GM19455 (cell line): ENCODE measurements around the gene TPRA1.
A peak's percentile ranks its signal among the peaks of the same experiment; 100 is the strongest.

ENCODE experiments used
- ATAC-seq: cut with Tn5 transposase; IDR thresholded peaks from one replicate; pipeline ENCODE4 v1.9.1; 2021; ENCODE audit not compliant: unreplicated experiment

The TPRA1 gene

DNA sequence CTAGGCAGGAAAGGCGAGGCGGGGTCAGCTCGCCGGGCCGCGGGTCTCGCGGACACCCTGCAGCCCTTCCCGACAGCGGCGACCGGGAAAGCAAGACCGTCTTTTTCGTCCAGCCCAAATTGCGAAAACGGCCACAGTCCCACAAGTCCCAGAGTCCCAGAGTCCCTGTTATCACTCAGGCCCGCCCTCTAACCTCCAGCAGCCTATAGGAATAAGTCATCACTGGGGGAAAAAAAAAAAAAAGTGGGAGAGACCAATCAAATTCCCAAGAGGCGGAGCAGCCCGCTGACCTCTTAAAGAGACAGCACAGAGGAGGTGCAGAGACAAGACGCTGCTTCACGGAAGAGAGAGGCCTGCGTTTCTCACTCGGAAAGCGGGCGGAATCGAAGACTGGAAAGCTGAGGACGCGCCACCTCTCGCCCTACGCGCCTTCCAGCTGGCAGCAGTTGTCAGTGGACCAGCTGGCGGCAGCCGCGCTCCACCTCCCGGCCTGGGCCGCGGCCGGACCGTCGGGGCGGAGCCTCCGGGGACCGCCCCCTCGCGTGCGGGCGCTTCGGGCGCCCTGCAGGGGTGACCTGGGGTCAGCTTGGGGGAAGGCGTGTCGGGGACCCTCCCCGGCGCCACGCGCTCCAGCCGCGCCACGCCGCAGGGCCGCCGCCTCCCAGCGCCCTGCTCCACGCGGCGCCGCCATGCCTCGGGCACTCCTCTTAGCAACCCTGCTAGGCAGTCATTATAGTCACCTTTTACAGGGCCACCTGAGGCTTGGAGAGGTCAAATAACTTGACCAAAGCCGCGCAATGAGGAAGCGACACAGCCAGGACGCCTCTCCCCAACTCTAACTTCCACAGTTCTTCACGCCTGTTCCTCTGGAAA is at the start of gene TPRA1:
Gene TPRA1, minus strand, starts transcription at position 141 of the 873 bp plus-strand sequence. CDS start 10,587 bp downstream, outside the sequence.
- ATAC-seq = peak; percentile 79

DNA sequence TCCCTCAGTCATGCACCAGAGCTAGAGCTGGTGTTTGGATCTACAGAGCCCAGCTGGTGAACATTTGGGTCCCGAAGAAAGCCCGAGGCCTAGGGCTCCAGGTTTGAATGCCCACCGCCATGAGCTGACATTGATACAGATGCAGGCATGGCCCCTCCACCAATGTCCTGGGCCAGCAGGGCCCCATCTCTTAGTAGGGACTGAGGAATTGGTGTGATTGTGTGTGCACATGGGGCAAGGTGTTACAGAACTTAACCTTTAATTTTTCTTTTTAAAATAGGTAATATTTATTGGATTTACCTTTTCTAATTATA is 49.5 kb upstream of the TPRA1 start:
- ATAC-seq = no peak

DNA sequence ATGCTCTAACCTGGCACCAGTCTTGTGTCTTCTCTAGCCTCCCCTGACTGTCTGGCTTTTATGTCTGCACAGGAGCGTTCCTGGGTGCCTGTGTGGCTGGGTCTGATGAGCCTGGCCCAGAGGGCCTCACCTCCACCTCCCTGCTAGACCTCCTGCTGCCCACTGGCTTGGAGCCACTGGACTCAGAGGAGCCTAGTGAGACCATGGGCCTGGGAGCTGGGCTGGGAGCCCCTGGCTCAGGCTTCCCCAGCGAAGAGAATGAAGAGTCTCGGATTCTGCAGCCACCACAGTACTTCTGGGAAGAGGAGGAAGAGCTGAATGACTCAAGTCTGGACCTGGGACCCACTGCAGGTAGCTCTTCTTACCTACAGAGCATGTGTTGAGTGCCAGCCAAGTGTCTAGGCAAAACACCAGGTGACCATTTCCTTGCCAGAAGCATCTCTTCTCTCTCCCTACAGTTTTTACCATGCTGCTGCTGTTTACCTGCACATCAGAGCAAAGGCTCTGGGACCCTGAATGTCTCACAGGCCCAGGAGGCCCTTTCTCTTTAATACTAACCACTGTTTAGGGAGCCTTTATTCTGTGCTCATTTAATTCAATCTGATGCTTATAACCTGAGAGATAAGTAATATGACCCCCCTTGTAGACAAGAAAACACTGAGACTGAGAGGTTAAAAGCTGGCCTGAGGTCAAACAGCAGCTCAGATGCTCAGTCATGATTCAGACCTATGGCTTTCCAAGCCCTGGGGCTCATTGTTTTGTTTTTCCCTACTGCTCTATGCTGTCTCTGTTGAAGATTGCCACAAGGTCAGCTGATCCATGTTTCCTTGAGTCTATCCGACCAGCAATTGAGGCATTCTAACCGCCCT is 48.9 kb upstream of the TPRA1 start:
- ATAC-seq = no peak

DNA sequence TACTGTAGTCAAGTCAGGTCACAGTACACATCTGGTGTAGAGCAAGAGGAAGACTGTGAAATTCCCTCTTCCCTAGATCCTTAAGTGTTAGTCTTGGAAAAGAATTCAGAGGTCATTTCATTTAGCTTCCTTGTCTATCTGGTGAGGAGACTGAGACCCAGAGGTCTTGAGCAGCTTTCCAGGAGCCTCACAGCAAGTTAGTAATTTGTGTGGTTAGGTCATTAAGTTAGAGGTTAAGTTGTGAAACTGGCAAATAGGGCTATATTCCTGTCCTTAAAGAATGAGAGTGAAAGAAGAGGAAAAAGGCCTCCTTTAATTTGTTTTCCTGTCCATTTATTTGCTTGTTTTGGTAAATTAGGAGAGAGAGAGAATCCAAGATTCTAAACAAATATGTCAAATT is 47.4 kb upstream of the TPRA1 start:
- no peak for ATAC-seq

DNA sequence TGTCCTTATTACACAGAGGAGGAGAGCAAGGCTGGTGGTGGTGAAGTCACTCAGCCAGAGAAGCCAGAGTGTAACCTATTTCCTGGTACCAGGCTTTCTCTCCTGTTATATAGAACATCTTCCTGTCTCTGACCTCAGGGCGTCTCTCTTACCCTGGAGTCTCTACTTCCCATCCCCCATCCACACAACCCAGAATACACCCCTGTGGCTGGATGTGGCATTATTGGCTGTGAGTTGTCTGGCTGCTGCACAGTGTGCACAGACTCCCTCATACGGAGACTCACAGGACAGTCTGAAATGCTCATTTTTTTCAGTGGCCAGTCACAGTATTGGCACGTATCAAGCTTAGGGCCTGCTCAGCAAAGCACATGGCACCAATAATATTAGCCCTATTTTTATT is 47.0 kb upstream of the TPRA1 start:
- ATAC-seq = no peak

DNA sequence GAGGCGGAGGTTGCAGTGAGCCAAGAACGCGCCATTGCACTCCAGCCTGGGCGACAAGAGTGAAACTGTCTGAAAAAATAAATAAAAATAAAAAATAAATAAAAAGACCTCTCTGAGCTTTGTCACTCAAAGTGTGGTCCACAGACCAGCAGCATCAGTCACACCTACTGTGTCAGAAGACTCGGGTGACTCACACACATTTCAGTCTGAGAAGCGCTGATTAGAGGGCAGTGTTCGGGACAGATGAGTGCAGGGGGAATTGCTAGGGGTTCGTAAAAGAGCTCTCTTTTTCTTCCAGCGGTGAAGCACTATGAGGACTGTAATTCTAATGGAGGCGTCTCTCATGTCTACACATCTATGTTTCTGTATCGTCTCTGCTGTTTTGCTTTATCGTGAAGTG is 44.1 kb upstream of the TPRA1 start:
- no peak for ATAC-seq

DNA sequence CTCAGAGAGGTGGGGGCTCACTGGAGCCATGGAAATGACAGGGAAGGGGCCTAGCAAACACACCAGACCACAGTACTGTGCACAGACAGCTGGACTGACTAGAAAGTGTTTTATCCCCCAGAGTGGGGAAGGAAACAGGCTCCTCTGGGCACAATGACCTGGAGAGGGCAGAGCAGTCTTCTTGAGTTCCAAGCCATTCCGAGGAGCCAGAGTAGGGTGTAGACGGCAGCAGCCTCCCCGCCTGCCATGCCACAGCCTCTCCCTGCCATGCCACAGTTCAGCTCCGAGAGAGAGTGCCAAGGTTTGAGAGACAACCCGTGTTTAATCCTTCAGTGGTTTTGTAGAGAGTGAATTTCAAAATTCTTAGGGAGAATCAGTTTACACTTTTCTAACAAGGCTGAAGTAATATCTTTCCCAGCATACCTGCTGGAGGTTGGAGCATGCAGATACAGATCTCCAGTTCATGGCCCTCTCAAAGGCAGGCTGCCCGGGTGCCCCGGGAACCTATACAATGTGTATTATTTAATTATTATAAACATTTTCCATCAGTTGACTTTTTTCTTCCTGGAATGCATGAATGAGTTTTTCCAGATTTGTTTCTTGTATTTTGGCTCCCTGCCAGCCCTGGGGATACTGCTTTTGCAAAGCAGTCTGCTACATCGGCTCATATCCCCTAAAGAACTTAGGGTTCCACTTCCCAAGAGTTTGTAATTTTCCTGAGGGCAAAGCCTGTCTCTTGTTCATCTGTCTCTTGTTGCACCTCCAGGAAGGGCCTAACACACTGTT is 41.7 kb upstream of the TPRA1 start:
- no peak for ATAC-seq

DNA sequence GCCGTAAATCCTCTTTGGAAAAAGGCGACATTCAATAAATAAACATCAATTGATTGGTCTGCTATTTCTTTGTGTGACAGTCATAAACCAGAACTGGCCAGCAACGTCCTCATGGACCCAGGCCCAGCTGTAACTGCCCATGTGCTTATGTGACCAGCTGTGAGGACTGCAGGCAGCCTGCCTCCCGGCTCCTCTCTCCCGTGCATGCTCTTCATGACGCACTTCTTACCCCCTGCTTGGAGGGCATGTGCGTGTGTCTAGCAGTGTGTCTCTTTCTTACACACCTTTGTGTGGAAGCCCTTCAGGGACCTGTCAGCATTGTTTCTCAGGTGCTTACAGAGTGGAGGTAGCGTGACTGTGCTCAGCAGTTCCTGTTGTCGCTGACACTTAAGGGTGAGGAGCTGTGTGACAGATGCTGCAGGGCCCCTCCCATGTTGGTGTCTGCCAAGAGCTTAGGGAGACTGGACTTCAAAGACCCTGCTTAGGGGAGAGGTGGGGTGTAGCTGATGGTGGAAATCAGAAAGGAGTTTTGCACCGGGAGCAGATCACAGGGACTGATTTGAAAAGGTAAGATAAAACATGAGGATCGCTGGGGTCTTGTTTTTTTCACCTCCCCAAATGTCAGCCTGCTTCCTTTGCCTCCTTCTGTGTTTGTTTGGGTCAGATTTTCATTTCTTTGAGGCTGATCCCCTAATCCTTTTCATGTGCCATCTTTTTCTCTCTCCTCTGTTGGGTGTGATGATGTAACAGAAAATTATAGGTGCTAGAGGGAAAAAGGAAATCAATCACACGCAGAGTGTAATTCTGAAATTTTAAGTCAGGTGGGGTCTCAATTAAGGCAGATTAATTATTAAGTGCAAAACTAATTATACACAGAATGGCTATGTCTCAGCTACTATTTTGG is 40.5 kb upstream of the TPRA1 start:
- no peak for ATAC-seq

DNA sequence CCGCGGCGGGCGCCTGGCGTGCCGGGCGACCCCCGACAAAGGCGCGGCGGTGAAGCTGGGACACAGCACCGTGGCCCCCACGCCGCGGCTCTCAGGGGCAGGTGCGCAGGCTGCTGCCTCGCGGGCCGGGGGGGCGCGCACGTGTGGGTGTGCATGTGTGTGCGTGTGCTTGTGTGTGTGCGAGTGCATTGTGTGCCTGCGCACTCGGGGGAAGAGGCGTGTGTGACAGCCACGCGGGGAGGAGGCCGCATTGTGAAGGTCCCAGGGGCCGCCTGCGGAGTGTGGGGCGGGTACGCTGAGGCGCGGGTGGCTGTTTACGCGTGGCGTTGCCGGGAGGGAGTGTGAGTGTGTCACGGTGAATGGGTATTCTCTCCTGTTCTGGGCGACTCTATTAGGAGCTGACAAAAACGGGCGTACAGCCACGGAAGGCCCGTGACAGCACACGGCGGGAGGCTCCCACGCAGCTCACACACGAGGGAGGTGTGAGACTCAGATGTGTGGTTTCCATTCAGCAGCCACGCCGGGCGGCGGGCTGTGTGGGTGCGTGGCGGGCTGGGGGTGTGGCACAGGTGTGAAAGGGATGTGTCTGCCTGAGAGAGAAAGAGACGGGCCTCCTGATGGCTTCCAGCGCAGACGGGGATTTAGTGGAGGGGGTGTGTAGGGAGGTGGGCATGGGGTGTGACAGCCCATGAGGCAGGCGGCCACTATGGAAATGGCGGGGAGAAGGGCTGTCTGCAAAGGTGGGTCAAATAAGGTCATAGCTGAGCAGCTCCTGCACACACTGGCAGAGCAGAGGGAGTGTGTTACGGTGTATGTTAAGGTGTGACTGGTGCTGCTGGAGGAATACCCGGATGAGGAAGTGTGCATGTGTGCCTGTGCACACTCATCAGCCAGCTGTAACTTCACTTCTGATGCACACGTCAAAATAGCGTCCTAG is 39.2 kb upstream of the TPRA1 start:
- peak; percentile 29 for ATAC-seq

DNA sequence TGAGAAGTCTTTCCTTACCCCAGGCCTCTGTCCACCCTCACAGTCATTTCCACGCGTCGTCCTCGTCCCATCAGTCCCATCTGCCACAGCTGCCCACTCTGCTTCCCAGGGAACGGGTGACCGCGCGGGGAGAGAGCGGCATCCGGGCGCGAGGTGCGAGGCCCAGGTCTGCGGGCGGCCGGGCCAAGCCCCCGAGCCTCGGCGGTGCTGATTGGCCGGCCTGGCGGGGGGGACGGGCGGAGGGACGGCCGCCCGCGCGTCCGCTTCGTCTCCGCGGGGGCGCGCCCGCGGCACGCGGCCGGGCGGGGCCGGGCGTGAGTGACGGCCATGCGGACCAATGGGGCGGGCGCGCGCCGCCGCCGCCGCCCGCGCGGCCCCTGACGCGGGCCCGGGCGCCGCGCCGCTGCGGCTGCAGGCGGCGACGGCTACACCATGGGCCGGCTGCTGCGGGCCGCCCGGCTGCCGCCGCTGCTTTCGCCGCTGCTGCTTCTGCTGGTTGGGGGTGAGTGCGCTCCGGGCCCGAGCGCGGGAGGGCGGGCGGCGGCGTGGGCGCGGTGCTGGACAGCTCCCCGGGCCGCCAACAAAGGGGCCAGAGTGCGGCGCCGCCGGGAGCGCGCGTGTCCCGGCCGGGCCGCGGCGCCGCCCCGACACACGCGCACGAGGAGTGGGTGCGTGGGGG is 38.4 kb upstream of the TPRA1 start, which contains the start of gene PODXL2:
Gene PODXL2, plus strand, starts transcription at position 398 of the 679 bp plus-strand sequence. Its CDS starts 35 bp downstream, at position 433.
- ATAC-seq = peak; percentile 60

DNA sequence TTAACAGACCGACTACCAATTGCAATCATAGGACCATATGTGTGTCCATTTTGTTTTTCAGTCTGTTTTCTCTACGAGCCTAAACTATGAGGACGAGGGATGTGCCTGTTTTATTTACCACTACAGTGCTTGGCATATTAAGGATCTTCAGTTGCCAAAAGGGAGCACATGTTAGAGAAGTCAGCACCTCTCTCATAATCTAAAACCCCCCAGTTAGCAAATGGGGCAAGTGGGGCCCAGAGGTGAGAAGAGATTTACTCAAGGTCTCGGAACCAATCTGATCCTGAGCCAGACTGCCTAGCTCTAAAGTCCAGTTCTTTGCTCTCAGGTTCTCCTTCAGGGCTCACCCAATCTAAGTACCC is 37.9 kb upstream of the TPRA1 start:
- no peak for ATAC-seq

DNA sequence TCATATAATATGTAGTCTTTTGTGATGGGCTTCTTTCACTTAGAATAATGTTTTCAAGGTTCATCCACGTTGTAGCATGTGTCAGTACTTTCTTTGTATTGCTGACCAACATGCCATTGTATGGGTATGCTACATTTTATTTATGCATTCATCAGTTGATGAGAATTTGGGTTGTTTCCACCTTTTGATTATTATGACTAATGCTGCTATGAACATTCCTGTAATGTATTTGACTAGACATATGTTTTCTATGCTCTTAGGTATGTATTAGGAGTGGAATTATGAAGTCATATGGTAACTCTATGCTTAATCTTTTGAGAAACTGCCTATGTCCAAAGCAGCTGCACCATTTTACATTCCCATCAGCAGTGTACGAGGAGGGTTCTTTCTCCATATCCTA is 35.3 kb upstream of the TPRA1 start:
- no peak for ATAC-seq

DNA sequence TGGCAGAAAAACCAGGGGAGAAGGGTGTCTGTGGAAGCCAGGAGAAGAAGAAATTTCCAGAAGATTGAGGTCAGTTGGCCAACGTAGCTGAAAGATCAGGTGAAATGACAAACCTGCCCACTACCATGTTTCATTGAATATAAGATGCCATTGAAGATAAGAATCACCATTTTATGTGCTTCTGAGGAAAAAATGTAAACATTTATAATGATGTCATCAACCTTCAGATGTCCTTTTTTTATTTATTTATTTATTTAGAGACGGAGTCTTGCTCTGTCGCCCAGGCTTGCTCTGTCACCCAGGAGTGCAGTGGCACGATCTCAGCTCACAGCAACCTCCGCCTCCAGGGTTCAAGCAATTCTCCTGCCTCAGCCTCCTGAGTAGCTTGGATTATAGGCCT is 33.5 kb upstream of the TPRA1 start:
- no peak for ATAC-seq

DNA sequence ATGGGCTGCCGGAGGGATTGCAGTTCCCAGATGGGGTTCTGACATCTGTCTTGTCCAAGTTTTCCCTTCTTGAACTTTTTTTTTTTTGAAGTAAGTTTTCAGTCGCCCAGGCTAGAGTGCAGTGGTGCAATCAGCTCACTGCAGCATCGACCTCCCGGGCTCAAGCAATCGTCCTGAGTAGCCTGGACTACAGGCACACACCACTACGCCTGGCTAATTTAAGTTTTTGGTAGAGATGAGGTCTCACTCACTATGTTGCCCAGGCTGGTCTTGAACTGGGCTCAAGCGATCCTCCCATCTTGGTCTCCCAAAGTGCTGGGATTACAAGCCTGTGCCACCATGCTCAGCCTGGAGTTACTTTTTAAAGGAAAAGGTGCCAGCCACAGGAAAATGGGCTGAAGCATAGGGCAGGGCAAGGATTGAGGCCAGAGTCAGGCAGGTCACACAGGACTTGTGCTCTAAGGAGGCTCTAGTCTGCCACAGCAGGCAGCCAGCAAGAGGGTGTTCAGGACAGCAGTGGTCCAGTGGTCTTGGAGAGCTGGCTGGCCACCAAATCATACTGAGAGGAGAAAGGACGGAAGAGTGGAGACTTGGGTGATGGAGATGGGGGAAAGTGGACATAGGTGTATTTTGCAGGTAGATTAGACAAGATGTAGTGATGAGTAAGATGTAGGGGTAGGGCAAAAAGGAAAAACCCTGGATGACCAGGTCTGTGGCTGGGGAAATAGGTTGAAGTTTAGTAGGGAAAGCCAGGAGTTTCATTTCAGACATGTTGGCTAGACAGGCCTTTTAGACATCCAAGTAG is 32.4 kb upstream of the TPRA1 start:
- no peak for ATAC-seq

DNA sequence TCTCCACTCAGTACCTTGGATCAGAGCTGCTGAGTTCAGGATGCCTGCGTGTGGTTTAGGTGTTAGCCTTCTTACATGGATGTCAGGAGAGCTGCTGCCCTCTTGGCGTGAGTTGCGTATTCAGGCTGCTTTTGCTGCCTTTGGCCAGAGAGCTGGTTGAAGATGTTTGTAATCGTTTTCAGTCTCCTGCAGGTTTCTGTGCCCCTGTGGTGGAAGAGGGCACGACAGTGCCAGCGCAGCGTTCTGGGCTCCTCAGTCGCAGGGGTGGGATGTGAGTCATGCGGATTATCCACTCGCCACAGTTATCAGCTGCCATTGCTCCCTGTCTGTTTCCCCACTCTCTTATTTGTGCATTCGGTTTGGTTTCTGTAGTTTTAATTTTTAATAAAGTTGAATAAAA is 31.5 kb upstream of the TPRA1 start:
- ATAC-seq = no peak

DNA sequence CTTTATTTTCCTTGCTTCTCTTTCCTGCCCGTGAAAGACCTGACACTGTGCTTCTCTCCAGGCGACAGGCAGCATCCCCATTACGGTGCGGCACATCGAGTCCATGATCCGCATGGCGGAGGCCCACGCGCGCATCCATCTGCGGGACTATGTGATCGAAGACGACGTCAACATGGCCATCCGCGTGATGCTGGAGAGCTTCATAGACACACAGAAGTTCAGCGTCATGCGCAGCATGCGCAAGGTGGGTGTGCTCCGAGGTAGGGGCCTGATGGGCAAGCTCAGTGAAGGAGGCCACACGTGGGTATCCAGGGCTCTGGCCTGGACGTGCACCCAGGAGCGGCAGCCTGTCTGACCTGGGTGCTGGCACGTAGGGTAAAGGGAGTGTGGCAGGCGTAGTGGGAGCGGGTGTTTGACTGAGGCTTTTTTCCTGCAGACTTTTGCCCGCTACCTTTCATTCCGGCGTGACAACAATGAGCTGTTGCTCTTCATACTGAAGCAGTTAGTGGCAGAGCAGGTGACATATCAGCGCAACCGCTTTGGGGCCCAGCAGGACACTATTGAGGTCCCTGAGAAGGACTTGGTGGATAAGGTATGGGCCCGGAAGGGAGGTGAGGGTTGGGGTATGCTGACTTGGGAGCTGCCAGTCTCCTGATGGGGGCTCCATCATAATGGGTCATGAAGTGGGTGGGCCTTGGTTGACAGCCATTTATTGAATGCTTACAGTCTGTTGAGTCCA is 30.3 kb upstream of the TPRA1 start:
- ATAC-seq = no peak

DNA sequence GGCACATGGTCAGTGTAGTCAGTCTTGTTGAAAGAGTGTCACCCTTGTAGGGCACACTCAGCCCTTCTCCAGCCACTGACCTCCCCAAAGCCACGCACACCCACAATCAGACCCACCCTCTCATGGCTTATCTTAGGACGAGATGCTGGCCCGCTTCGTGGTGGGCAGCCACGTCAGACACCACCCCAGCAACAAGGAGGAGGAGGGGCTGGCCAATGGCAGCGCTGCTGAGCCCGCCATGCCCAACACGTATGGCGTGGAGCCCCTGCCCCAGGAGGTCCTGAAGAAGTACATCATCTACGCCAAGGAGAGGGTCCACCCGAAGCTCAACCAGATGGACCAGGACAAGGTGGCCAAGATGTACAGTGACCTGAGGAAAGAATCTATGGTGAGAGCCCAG is 28.4 kb upstream of the TPRA1 start:
- no peak for ATAC-seq
